BE2C (cell line): Measurements from ENCODE around the gene PEX11G.

ENCODE experiments used
- DNase-seq: peaks from one replicate; pipeline ENCODE4 v3.0.0-alpha.2; 2020
- H3K27me3 ChIP-seq: fragments of 250-450 bp; sonication (Bioruptor Pico); 2 replicates; pipeline ENCODE4 v1.5.1; 2020; ENCODE audit warnings: mild to moderate bottlenecking
- H3K36me3 ChIP-seq: fragments of 250-450 bp; sonication (Bioruptor Pico); 2 replicates; pipeline ENCODE4 v1.5.1; 2020; ENCODE audit warnings: mild to moderate bottlenecking
- H3K4me1 ChIP-seq: fragments of 250-450 bp; sonication (Bioruptor Pico); 2 replicates; pipeline ENCODE4 v1.5.1; 2020
- H3K4me3 ChIP-seq: 2 replicates; pipeline ENCODE4 v1.5.1; 2011; ENCODE audit warnings: low read depth, low read length
- H3K9me3 ChIP-seq: fragments of 250-450 bp; sonication (Bioruptor Pico); 2 replicates; pipeline ENCODE4 v1.5.1; 2020
- TF ChIP-seq, protein P1 (sequence below): IDR thresholded peaks from 2 replicates; pipeline ENCODE4 v1.5.1; 2012; ENCODE audit warnings: mild to moderate bottlenecking, low read depth, low read length

PEX11G gene

DNA sequence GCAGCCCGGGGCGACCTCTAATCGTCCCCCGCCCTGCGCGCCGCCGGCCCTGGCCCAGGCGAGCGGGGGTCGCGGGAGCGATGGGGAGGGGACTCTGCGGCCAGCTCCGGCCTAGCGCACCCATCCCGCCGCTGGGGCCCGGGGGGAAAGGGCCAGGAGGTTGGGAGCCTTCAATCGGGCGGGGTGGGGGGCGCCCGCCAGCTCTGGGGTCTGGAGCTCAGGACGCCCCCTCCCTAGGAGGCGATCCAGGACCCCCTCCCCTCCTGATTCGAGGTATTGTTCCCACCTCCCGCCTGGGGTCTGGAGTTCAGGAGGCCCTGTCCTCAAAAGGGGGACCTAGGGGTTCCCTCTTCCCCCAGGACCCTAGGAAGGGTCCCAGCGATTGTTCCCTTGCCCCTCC lies 27.5 kb upstream of the PEX11G start:
- Histone ChIP-seq H3K27me3 (no peaks in the 10 kb centered on the region), H3K9me3 (no peaks in the 10 kb centered on the region), H3K4me1 (peaks cover 15% of the 10 kb centered on the region), H3K36me3 (no peaks in the 10 kb centered on the region), H3K4me3 (peak overlapping the region; percentile 70)
- TF ChIP-seq, protein P1, sequence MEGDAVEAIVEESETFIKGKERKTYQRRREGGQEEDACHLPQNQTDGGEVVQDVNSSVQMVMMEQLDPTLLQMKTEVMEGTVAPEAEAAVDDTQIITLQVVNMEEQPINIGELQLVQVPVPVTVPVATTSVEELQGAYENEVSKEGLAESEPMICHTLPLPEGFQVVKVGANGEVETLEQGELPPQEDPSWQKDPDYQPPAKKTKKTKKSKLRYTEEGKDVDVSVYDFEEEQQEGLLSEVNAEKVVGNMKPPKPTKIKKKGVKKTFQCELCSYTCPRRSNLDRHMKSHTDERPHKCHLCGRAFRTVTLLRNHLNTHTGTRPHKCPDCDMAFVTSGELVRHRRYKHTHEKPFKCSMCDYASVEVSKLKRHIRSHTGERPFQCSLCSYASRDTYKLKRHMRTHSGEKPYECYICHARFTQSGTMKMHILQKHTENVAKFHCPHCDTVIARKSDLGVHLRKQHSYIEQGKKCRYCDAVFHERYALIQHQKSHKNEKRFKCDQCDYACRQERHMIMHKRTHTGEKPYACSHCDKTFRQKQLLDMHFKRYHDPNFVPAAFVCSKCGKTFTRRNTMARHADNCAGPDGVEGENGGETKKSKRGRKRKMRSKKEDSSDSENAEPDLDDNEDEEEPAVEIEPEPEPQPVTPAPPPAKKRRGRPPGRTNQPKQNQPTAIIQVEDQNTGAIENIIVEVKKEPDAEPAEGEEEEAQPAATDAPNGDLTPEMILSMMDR, result no peak
- DNase-seq, result no peak

DNA sequence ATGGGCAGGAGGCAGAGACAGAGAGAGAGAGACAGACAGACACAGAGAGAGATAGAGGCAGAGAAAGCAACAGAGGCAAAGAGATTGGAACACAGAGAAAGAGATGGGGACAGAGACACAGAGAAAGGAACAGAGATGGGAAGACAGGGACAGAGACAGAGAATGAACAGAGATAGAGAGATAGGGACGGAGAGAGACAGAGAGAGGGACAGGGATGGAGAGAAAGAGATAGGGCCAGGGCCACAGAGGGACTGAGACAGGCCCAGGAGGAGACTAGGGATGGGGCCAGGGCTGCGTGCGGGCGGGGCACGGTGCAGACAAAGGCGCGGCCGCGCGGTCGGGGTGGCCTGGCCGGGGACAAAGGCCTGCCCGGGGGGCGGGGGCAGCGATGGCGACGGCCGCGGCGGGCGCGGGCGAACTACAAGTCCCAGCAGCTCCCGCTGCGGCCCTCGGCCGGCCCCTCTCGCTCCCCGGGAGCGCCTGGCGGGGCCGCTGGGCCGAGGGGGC lies 26.9 kb upstream of the PEX11G start, which contains the start of gene ZNF358:
TSS of gene ZNF358 (plus strand) at position 459 of the 507 bp plus-strand sequence. CDS start 3,140 bp downstream, outside the sequence.
- peak; percentile 94 for DNase-seq
- TF ChIP-seq, protein P1, result no peak
- Histone ChIP-seq H3K36me3 (no peaks in the 10 kb centered on the region), H3K27me3 (no peaks in the 10 kb centered on the region), H3K4me3 (peak within 1 kb of the TSS; percentile 70), H3K4me1 (peaks cover 15% of the 10 kb centered on the region), H3K9me3 (no peaks in the 10 kb centered on the region)

DNA sequence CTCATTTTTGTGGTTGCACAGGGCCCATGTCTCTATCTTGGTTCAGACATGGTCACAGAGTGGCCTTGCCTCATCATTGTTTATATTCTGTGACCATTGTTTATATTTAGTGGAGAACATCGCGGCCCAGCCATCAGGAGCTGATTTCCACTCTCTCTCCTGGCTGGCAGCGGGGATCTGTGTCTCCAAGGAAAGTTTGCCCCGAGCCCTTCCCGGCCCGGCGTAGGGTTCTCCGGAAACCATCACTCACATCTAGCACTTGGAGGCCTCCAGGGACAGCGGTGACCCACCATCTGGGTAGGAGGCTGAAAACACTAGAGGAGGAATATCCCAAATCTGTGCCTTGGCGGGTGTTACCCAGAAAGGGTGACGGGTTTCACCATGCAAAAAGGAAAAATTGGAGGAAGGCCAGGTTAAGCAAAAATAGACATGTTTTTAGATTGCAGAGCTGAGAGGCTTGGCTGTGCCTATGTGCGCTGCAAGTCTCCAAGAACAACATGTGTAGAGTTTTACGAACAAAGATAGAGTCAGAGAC lies 26.3 kb upstream of the PEX11G start:
- TF ChIP-seq, protein P1, result no peak
- Histone ChIP-seq H3K4me3 (peak overlapping the region; percentile 52), H3K27me3 (no peaks in the 10 kb centered on the region), H3K4me1 (peaks cover 15% of the 10 kb centered on the region), H3K36me3 (no peaks in the 10 kb centered on the region), H3K9me3 (no peaks in the 10 kb centered on the region)
- DNase-seq, result no peak

DNA sequence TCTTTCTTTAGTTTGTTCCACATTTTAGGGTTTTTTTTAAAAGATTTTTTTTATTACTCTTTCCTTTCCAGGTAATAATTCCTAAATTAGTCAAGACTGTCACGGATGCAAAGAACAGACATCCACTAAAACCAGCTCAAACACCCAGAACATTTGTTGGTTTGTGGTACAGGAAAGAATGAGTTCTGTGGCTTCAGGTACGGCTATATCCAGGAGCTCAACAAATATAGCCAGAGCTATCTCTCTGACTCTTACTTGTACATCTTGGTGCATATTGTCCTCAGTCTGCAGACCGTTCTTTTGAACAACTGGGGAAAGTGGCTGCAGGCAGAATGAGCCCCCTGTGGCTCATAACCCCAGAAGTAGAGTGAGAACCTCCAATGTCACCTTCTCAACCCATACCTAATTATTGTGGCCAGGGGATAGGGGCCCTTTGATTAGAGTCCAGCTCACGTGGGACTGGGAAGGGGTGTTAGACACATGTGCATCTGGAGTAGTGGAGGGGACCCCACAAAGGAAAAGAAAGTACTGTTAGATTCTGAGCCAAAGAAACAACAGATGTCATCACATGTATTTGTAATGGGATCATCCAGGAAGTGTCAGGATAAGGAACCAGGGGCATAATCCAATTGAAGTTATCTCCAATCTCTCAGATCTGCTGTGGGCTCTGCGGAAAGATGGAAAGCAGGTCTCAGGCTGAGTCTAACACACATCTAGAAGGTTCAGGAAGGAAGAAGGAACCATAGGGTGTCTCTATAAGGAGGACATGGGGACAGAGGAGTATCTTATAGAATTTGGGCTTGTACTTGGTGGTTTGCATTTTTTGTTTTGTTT lies 25.2 kb upstream of the PEX11G start:
- Histone ChIP-seq H3K36me3 (no peaks in the 10 kb centered on the region), H3K27me3 (no peaks in the 10 kb centered on the region), H3K4me1 (peaks cover 15% of the 10 kb centered on the region), H3K9me3 (no peaks in the 10 kb centered on the region), H3K4me3 (no peak overlapping the region)
- TF ChIP-seq, protein P1, result no peak
- no peak for DNase-seq

DNA sequence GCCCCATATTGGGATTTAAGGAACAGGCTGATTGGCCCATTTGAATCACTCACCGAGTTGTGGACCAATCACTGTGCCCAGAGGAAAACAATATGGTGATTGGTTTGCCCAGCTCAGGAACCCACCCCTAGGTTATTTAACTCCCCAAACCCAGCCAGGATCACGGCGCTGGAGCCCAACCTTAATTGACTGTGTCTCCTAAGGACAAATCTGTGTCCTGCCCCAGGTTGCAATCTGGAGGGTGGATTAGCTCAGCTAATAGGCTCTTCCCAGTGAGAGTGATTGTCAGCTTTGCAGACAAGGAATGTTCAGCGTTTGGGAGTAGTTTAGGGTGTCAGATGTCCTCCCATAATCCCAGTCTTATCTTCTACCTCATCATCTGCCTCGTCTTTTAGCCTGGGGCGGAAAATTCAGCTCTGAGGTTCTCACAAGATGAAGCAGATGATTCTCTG lies 23.6 kb upstream of the PEX11G start:
- no peak for DNase-seq
- TF ChIP-seq, protein P1, result no peak
- no peaks in the 10 kb centered on the region for H3K36me3 ChIP-seq
- H3K4me3 ChIP-seq, result no peak overlapping the region
- peaks cover 21% of the 10 kb centered on the region for H3K4me1 ChIP-seq
- no peaks in the 10 kb centered on the region for H3K9me3 ChIP-seq
- H3K27me3 ChIP-seq, result no peaks in the 10 kb centered on the region

DNA sequence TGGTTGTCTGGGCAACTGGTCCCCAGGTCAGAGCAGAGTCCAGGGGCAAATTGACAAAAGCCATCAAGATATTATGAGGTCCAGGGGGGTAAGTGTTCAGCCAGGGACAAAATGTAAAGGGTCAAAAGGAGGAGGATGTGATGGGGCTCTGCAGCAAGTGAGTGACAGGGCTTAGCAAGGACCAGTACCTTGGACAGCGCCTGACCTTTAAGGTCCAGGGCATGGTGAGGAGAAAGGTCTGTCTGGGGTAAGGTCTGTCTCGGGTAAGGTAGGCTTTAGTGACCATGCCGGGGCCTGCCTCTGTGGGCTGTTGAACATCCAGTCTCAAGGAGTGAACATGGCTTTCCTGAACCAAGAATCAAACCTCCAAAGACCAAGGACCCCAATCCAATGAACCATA lies 20.8 kb upstream of the PEX11G start:
- no peaks in the 10 kb centered on the region for H3K9me3 ChIP-seq
- peaks cover 21% of the 10 kb centered on the region for H3K4me1 ChIP-seq
- no peaks in the 10 kb centered on the region for H3K27me3 ChIP-seq
- no peak for DNase-seq
- no peak overlapping the region for H3K4me3 ChIP-seq
- TF ChIP-seq, protein P1, result no peak
- no peaks in the 10 kb centered on the region for H3K36me3 ChIP-seq
